Panc1 (cell line): ENCODE results near the gene GKN1. TPM values are rescaled to one million over a fixed set of nuclear protein-coding genes. Genes with fewer than 3 reads are reported as not detected.

ENCODE experiments used
- ATAC-seq: fragments of 200-7000 bp; cut with Tn5 transposase; 2 replicates; pipeline ENCODE4 v1.9.1; 2020; ENCODE audit warnings: mild to moderate bottlenecking, moderate library complexity
- BruUV-seq: library from RNA; stranded (reverse); fragments of 400-500 nt; replicated peaks from 2 replicates; lab custom pipeline; 2021; lab: Mats Ljungman, UMichigan
- CTCF ChIA-PET: fragments of 300-600 bp; sonication (Branson Sonifier 250); formaldehyde crosslinking; loops from one replicate; lab custom pipeline; 2022; ENCODE audit warnings: antibody characterized with exemption; lab: Charles Lee
- POLR2A ChIA-PET: fragments of 300-600 bp; sonication (Branson Sonifier 250); formaldehyde crosslinking; loops from one replicate; lab custom pipeline; 2022; ENCODE audit warnings: antibody characterized with exemption; lab: Charles Lee
- DNase-seq: peaks from one replicate; pipeline ENCODE4 v3.0.0-alpha.2; 2010; ENCODE audit warnings: low read depth, low spot score
- H3K27ac ChIP-seq: 2 replicates; pipeline ENCODE4 v1.5.1; 2011; ENCODE audit warnings: mild to moderate bottlenecking, low read length, inconsistent platforms
- H3K27me3 ChIP-seq: fragments of 200-500 bp; sonication (Bioruptor generic); 2 replicates; pipeline ENCODE4 v1.6.0; 2014; ENCODE audit warnings: low read length, inconsistent platforms; ENCODE audit not compliant: control insufficient read depth, insufficient read depth
- H3K36me3 ChIP-seq: fragments of 200-500 bp; sonication (Bioruptor generic); 2 replicates; pipeline ENCODE4 v1.5.1; 2014; ENCODE audit warnings: inconsistent platforms, mild to moderate bottlenecking, low read length, moderate library complexity; ENCODE audit not compliant: control insufficient read depth, insufficient read depth
- H3K4me1 ChIP-seq: 2 replicates; pipeline ENCODE4 v1.5.1; 2011; ENCODE audit warnings: inconsistent platforms, mild to moderate bottlenecking, low read length, moderate library complexity; ENCODE audit not compliant: control insufficient read depth, insufficient read depth
- H3K4me3 ChIP-seq, 2 experiments: 2 replicates each; pipeline ENCODE4 v1.5.1; 2011 to 2012; ENCODE audit warnings: low read depth in 2 of 2, low read length in 2 of 2, mild to moderate bottlenecking in 2 of 2, inconsistent platforms in 1 of 2, moderate library complexity in 1 of 2
- H3K9me3 ChIP-seq: fragments of 200-500 bp; sonication (Bioruptor generic); 2 replicates; pipeline ENCODE4 v1.5.1; 2014; ENCODE audit warnings: low read depth, mild to moderate bottlenecking, inconsistent platforms, low read length, moderate library complexity; ENCODE audit not compliant: control insufficient read depth, insufficient read depth
- POLR2AphosphoS5 ChIP-seq: IDR thresholded peaks from 2 replicates; pipeline ENCODE4 v1.6.1; 2012; ENCODE audit warnings: mild to moderate bottlenecking, low read depth, low read length, moderate library complexity
- SIN3A ChIP-seq: IDR thresholded peaks from 2 replicates; pipeline ENCODE4 v1.6.1; 2012; ENCODE audit warnings: low read depth, mild to moderate bottlenecking, low read length, moderate library complexity, borderline replicate concordance; ENCODE audit not compliant: insufficient read depth
- TCF7L2 ChIP-seq: IDR thresholded peaks from 2 replicates; pipeline ENCODE4 v1.6.1; 2011; ENCODE audit warnings: mild to moderate bottlenecking, low read depth, low read length, inconsistent platforms
- in situ Hi-C: cut with HindIII; loops from 2 replicates; pipeline ENCODE4 v1.10.0; 2016; ENCODE audit warnings: low sequenced_read_pairs, low pct_unique_long_range_greater_than_20kb
- intact Hi-C: fragments of 100-400 bp; cut with micrococcal nuclease; formaldehyde crosslinking; loops from one replicate; pipeline ENCODE4 v1.10.0; 2022; ENCODE audit not compliant: unreplicated experiment
- total RNA-seq: library from RNA; stranded (reverse); gene quantifications from one replicate; pipeline ENCODE4 v1.2.1, GENCODE V29; 2021; ENCODE audit not compliant: unreplicated experiment
- TF ChIP-seq, protein P1 (sequence below), 2 experiments: IDR thresholded peaks; 2 replicates each; pipeline ENCODE4 v1.6.1; 2011 to 2012; ENCODE audit warnings: low read depth in 2 of 2, control low read depth in 1 of 2, low read length in 1 of 2, mild to moderate bottlenecking in 1 of 2, moderate library complexity in 1 of 2; ENCODE audit not compliant: insufficient read depth in 1 of 2
- TF ChIP-seq, protein P2 (sequence below): fragments of 450-650 bp; IDR thresholded peaks from 2 replicates; pipeline ENCODE4 v1.5.1; 2017; ENCODE audit warnings: mild to moderate bottlenecking

Gene GKN1
- total RNA-seq, 1 experiment from 2014 or later, result not detected

DNA sequence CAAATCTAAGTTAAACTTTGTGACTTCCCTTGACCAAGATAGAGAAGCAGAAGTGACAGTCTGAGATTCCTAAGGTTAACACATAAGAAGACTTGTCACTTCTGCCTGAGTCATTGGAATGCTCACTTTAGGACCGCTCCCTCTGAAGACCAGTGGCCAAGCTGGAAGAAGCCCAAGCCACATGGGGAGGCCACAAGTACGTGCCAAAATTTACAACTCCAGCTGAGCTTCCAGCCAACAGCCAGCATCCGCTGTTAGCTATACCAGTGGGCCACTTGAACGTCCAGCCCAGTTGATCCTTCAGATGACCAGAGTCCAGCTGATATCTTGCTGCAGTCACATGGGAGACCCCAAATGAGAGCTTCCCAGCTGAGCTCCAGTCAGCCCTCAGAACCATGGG is 20.4 kb downstream of the GKN1 start:
- intact Hi-C loops (no loop called here), in situ Hi-C loops (no loop called here)
- H3K27me3 ChIP-seq, result no peaks in the 10 kb centered on the region
- H3K4me3 ChIP-seq, result no peak overlapping the region
- no peak overlapping the region for H3K27ac ChIP-seq
- ChIA-PET POLR2A (no interaction called here), CTCF (no interaction called here)
- DNase-seq (no peak), ATAC-seq (no peak)
- H3K36me3 ChIP-seq, result no peaks in the 10 kb centered on the region
- H3K9me3 ChIP-seq, result no peaks in the 10 kb centered on the region
- BruUV-seq, result no TSS peak
- TF ChIP-seq, protein P1, sequence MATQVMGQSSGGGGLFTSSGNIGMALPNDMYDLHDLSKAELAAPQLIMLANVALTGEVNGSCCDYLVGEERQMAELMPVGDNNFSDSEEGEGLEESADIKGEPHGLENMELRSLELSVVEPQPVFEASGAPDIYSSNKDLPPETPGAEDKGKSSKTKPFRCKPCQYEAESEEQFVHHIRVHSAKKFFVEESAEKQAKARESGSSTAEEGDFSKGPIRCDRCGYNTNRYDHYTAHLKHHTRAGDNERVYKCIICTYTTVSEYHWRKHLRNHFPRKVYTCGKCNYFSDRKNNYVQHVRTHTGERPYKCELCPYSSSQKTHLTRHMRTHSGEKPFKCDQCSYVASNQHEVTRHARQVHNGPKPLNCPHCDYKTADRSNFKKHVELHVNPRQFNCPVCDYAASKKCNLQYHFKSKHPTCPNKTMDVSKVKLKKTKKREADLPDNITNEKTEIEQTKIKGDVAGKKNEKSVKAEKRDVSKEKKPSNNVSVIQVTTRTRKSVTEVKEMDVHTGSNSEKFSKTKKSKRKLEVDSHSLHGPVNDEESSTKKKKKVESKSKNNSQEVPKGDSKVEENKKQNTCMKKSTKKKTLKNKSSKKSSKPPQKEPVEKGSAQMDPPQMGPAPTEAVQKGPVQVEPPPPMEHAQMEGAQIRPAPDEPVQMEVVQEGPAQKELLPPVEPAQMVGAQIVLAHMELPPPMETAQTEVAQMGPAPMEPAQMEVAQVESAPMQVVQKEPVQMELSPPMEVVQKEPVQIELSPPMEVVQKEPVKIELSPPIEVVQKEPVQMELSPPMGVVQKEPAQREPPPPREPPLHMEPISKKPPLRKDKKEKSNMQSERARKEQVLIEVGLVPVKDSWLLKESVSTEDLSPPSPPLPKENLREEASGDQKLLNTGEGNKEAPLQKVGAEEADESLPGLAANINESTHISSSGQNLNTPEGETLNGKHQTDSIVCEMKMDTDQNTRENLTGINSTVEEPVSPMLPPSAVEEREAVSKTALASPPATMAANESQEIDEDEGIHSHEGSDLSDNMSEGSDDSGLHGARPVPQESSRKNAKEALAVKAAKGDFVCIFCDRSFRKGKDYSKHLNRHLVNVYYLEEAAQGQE (IDR thresholded peaks at IDR 0.05; ENCODE audit: insufficient read depth in 1 of 2, low read depth in 2 of 2, low read length in 1 of 2), result no peak
- TF ChIP-seq SIN3A (no peak), TCF7L2 (no peak), POLR2AphosphoS5 (no peak)
- TF ChIP-seq, protein P2, sequence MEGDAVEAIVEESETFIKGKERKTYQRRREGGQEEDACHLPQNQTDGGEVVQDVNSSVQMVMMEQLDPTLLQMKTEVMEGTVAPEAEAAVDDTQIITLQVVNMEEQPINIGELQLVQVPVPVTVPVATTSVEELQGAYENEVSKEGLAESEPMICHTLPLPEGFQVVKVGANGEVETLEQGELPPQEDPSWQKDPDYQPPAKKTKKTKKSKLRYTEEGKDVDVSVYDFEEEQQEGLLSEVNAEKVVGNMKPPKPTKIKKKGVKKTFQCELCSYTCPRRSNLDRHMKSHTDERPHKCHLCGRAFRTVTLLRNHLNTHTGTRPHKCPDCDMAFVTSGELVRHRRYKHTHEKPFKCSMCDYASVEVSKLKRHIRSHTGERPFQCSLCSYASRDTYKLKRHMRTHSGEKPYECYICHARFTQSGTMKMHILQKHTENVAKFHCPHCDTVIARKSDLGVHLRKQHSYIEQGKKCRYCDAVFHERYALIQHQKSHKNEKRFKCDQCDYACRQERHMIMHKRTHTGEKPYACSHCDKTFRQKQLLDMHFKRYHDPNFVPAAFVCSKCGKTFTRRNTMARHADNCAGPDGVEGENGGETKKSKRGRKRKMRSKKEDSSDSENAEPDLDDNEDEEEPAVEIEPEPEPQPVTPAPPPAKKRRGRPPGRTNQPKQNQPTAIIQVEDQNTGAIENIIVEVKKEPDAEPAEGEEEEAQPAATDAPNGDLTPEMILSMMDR, result no peak
- H3K4me1 ChIP-seq, result no peaks in the 10 kb centered on the region

GRCh38 chr2:68995916-68996315 is 21.5 kb downstream of the GKN1 start:
- ChIA-PET CTCF (no interaction called here), POLR2A (no interaction called here)
- H3K9me3 ChIP-seq, result no peaks in the 10 kb centered on the region
- intact Hi-C loops (no loop called here), in situ Hi-C loops (no loop called here)
- H3K36me3 ChIP-seq, result no peaks in the 10 kb centered on the region
- BruUV-seq, result no TSS peak
- no peaks in the 10 kb centered on the region for H3K27me3 ChIP-seq
- TF ChIP-seq POLR2AphosphoS5 (no peak), SIN3A (no peak), TCF7L2 (no peak)
- TF ChIP-seq, protein P1 (IDR thresholded peaks at IDR 0.05; ENCODE audit: insufficient read depth in 1 of 2, low read depth in 2 of 2, low read length in 1 of 2), result no peak
- TF ChIP-seq, protein P2, result no peak
- DNase-seq (no peak), ATAC-seq (no peak)
- no peak overlapping the region for H3K27ac ChIP-seq
- H3K4me1 ChIP-seq, result no peaks in the 10 kb centered on the region
- H3K4me3 ChIP-seq, result no peak overlapping the region
